Effector CD4-positive, alpha-beta T cell (primary cell): ENCODE measurements around the gene CCL24. TPM values are rescaled to one million over a fixed set of nuclear protein-coding genes. Genes with fewer than 3 reads are reported as not detected.
"Not testable (repeated sequence)": the region's sequence is repeated elsewhere in the genome, so short reads cannot be mapped to it uniquely, and the experiment has no call there.

Experiments
- DNase-seq: peaks from one replicate; pipeline ENCODE4 v3.0.0-alpha.2; 2020
- total RNA-seq: gene quantifications from one replicate; lab custom pipeline; 2026; lab: John Stamatoyannopoulos, UW

The CCL24 gene
- not detected for total RNA-seq

- no peak for DNase-seq
Observed at GRCh38 chr7:75813781-75814236, at the start of gene CCL24. TSS of gene CCL24 (minus strand) at chr7:75813806. CDS start at chr7:75813715, 91 bp downstream.

- DNase-seq: no peak
Observed at GRCh38 chr7:75861636-75862035, 48.0 kb upstream of the CCL24 start.

GRCh38 chr7:75858410-75858809 is 44.8 kb upstream of the CCL24 start:
- DNase-seq: no peak

GRCh38 chr7:75856536-75856935 is 42.9 kb upstream of the CCL24 start:
- no peak for DNase-seq

- DNase-seq: not testable (repeated sequence)
Observed at GRCh38 chr7:75854813-75855345, 41.3 kb upstream of the CCL24 start.

- DNase-seq: no peak
Observed at GRCh38 chr7:75854233-75854632, 40.6 kb upstream of the CCL24 start.

GRCh38 chr7:75850235-75850634 is 36.6 kb upstream of the CCL24 start:
- DNase-seq: no peak

- no peak for DNase-seq
Observed at GRCh38 chr7:75849573-75849972, 36.0 kb upstream of the CCL24 start.

GRCh38 chr7:75847707-75848106 is 34.1 kb upstream of the CCL24 start:
- DNase-seq: no peak

GRCh38 chr7:75845132-75845531 is 31.5 kb upstream of the CCL24 start:
- not testable (repeated sequence) for DNase-seq

- DNase-seq: no peak
Observed at GRCh38 chr7:75844158-75844557, 30.6 kb upstream of the CCL24 start.

GRCh38 chr7:75843613-75844116 is 30.1 kb upstream of the CCL24 start:
- no peak for DNase-seq

- no peak for DNase-seq
Observed at GRCh38 chr7:75842836-75843446, 29.3 kb upstream of the CCL24 start.

- no peak for DNase-seq
Observed at GRCh38 chr7:75840029-75840428, 26.4 kb upstream of the CCL24 start.

- DNase-seq: not testable (repeated sequence)
Observed at GRCh38 chr7:75838281-75838930, 24.8 kb upstream of the CCL24 start.

GRCh38 chr7:75836798-75837197 is 23.2 kb upstream of the CCL24 start:
- DNase-seq: no peak

- DNase-seq: no peak
Observed at GRCh38 chr7:75835688-75836285, 22.2 kb upstream of the CCL24 start.

- not testable (repeated sequence) for DNase-seq
Observed at GRCh38 chr7:75833662-75834061, 20.1 kb upstream of the CCL24 start.

GRCh38 chr7:75830978-75831377 is 17.4 kb upstream of the CCL24 start:
- no peak for DNase-seq

- DNase-seq: not testable (repeated sequence)
Observed at GRCh38 chr7:75829656-75830055, 16.1 kb upstream of the CCL24 start.

- DNase-seq: no peak
Observed at GRCh38 chr7:75823198-75823910, 9.7 kb upstream of the CCL24 start.

GRCh38 chr7:75820688-75821087 is 7.1 kb upstream of the CCL24 start:
- DNase-seq: no peak

- DNase-seq: no peak
Observed at GRCh38 chr7:75819711-75820110, 6.1 kb upstream of the CCL24 start.
